GM19025 (cell line): ENCODE data around the gene ASPM.
"Not testable (repeated sequence)": the region's sequence is repeated elsewhere in the genome, so short reads cannot be mapped to it uniquely, and the experiment has no call there.

Source experiments
- ATAC-seq: cut with Tn5 transposase; IDR thresholded peaks from one replicate; pipeline ENCODE4 v1.9.1; 2021; ENCODE audit warnings: mild to moderate bottlenecking, low read depth, moderate library complexity; ENCODE audit not compliant: unreplicated experiment

Gene ASPM

DNA sequence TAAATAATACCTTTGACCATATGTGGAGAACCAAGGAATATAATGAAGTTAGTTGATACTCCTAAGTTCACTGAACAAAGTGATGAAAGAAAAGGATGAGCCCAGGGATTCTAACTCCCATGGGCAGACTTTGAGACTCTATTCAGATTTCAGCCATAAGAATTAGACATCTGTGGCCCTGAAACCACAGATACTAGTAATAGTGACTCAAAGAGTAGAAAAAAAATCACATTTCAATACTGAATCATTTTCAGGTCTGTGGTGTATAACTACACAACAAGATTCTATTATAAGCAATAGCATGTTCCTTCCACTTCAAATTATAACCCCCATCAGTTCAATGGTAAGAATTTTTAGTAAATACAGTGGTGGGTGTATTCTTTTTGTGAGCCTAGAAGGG, 63.0 kb downstream of the ASPM start:
- no peak for ATAC-seq

DNA sequence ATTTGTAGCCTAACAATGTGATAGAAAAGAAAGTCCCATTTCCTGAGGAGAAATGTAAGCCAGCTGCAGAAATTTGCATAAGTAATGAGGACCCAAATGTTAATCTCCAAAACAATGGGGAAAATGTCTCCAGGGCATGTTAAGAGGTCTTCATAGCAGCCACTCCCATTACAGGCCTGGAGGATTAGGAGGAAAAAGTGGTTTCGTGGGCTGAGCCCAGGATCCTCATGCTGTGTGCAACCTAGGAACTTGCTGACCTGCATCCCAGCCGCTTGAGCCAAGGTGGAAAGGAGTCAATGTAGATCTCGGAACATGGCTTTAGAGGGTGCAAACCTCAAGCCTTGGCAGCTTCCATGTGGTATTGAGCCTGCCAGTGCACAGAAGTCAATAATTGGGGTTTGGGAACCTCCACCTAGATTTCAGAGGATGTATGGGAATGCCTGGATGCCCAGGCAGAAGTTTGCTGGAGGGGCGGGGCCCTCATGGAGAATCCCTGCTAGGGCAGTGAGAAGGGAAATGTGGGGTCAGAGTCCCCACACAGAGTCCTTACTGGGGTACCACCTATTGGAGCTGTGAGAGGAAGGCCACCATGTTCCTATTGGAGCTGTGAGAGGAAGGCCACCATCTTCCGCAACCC, 65.2 kb downstream of the ASPM start:
- ATAC-seq, result no peak

DNA sequence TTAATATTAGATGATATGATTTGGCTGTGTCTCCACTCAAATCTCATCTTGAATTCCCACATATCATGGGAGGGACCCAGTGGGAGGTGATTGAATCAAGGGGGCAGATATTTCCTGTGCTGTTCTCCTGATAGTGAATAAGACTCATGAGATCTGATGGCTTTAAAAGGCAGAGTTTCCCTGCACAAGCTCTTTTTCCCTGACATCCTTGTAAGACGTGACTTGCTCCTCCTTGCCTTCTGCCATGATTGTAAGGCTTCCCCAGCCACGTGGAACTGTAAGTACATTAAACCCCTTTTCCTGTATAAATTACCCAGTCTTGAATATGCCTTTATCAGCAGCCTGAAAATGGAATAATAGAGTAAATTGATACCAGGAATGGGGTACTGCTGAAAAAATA, 66.1 kb downstream of the ASPM start:
- no peak for ATAC-seq

GRCh38 chr1:197076585-197076984, 69.9 kb downstream of the ASPM start:
- no peak for ATAC-seq

- ATAC-seq, result no peak
Observed at GRCh38 chr1:197073978-197074377, 72.5 kb downstream of the ASPM start.

GRCh38 chr1:197067457-197067818, 79.0 kb downstream of the ASPM start:
- ATAC-seq, result no peak

- no peak for ATAC-seq
Observed at GRCh38 chr1:197066719-197067456, 79.6 kb downstream of the ASPM start, which contains the start of gene F13B. TSS of gene F13B (minus strand) at chr1:197067260. CDS start at chr1:197067223, 37 bp downstream.

GRCh38 chr1:197066277-197066676, 80.2 kb downstream of the ASPM start:
- ATAC-seq, result no peak

GRCh38 chr1:197065559-197065958, 80.9 kb downstream of the ASPM start:
- ATAC-seq, result no peak

- ATAC-seq, result no peak
Observed at GRCh38 chr1:197063212-197063611, 83.3 kb downstream of the ASPM start.

GRCh38 chr1:197062692-197063091, 83.8 kb downstream of the ASPM start:
- ATAC-seq, result no peak

- ATAC-seq, result no peak
Observed at GRCh38 chr1:197049100-197049499, 97.4 kb downstream of the ASPM start.

DNA sequence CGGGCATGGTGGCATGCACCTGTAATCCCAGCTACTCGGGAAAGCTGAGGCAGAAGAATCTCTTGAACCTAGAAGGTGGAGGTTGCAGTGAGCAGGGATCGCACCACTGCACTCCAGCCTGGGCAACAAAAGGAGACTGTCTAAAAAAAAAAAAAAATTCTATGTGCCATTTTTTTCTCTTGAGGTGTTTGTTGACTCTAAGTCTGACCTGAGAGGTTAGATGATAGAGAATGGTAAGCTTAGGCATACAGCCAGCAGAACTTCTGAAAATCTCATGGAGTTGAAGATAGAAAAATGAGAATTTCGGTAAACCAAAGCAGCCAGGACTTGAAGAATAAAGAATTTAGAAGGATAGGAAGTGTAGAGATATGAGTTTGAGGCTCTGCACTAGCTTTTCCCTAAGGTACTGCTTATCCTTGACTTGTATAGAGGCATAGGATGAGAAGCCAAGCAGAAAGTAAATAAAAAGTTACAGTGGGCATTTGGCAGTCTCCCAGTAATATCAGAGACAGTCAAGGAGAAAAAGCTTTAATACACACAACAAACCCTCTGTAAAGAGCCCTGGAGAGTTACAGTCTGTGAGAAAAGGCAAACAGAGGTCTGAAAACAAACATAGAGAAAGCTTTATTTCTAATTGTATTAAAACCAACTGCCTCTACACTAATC, 103.7 kb downstream of the ASPM start:
- no peak for ATAC-seq

- peak; percentile 85 for ATAC-seq
Observed at GRCh38 chr1:197041486-197042353, 104.7 kb downstream of the ASPM start.

DNA sequence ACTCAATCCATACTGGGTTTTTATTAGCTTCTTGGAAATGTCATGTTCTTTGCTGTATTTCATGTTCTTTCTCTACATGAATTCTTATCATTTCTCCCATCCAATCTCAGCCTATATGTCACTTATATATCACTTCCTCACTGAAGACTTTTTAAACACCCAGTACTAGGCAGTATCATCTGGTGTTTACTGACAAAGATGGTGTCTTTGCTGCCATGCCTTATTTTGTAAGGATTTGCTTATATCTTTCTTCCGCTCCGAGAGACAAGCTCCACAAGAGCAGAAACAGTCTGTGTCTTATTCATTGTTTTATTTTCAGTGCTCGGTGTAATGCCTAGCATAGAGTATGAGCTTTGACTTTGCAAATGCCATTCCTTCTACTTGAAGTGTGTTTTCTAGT, 109.6 kb downstream of the ASPM start:
- ATAC-seq, result no peak

- ATAC-seq, result not testable (repeated sequence)
Observed at GRCh38 chr1:197034631-197035339, 111.7 kb downstream of the ASPM start.
